Small intestine (tissue), 7 donors: ENCODE measurements around the gene SH3BGRL2. TPM values are rescaled to one million over a fixed set of nuclear protein-coding genes. Genes with fewer than 3 reads are reported as not detected.

ENCODE experiments used
- DNase-seq, 2 donors: peaks; one replicate each; pipeline versions ENCODE4 v3.0.0 to v3.0.0-alpha.2; 2013
- FAIRE-seq: peaks from 2 replicates; lab custom pipeline; 2012; peaks lifted over from hg19 to GRCh38; lab: Jason Lieb, UNC
- H3K27ac ChIP-seq, 3 donors: one replicate each; pipeline ENCODE4 v1.5.1; 2013; ENCODE audit warnings: low read length in 2 of 3, mild to moderate bottlenecking in 2 of 3, control low read depth in 1 of 3, inconsistent platforms in 1 of 3, low read depth in 1 of 3, moderate library complexity in 1 of 3
- H3K27me3 ChIP-seq, 3 donors: one replicate each; pipeline ENCODE4 v1.6.1; 2013; ENCODE audit warnings: low read length in 3 of 3, inconsistent platforms in 1 of 3; ENCODE audit not compliant: control insufficient read depth in 3 of 3, insufficient read depth in 3 of 3
- H3K36me3 ChIP-seq, 3 donors: one replicate each; pipeline ENCODE4 v1.6.1; 2013; ENCODE audit warnings: low read length in 3 of 3, inconsistent platforms in 1 of 3, low read depth in 1 of 3, mild to moderate bottlenecking in 1 of 3, moderate library complexity in 1 of 3; ENCODE audit not compliant: control insufficient read depth in 3 of 3, insufficient read depth in 2 of 3
- H3K4me1 ChIP-seq, 3 donors: one replicate each; pipeline ENCODE4 v1.6.1; 2013; ENCODE audit warnings: low read length in 2 of 3, inconsistent platforms in 1 of 3, low read depth in 1 of 3, mild to moderate bottlenecking in 1 of 3, moderate library complexity in 1 of 3; ENCODE audit not compliant: control insufficient read depth in 3 of 3, insufficient read depth in 2 of 3
- H3K4me3 ChIP-seq, 3 donors: one replicate each; pipeline ENCODE4 v1.5.1; 2013; ENCODE audit warnings: low read length in 3 of 3, control low read depth in 1 of 3, inconsistent platforms in 1 of 3, low read depth in 1 of 3, mild to moderate bottlenecking in 1 of 3, moderate library complexity in 1 of 3
- H3K9me3 ChIP-seq, 2 donors: one replicate each; pipeline ENCODE4 v1.6.1; 2013; ENCODE audit warnings: low read depth in 1 of 2, low read length in 1 of 2; ENCODE audit not compliant: control insufficient read depth in 2 of 2, insufficient read depth in 1 of 2
- WGBS, 3 donors: extraction: QIAGEN DNeasy Blood & Tissue Kit; methylation state at CpG; one replicate each; pipeline ENCODE4 v1.1.7; 2013; 5-methylcytosine and 5-hydroxymethylcytosine counted together
- polyA plus RNA-seq, 4 donors: library from polyadenylated mRNA; stranded (reverse) in 3 of 4; unstranded in 1 of 4; fragments of 200-250 nt in 3 of 4; fragments of 120-200 nt in 1 of 4; gene quantifications; one replicate each; pipeline versions ENCODE4 v1.2.1 to v1.2.3, GENCODE V29; 2013
- donor health status: healthy with polysubstance abuse.
- donor health status: control.
- donor health status: control.
- donor health status: Bipolar disorder and iron deficiency.
- donor health status: healthy.

Gene SH3BGRL2
- polyA plus RNA-seq, 4 donors, result 31.9 to 54.6 (median 38.7) TPM

DNA sequence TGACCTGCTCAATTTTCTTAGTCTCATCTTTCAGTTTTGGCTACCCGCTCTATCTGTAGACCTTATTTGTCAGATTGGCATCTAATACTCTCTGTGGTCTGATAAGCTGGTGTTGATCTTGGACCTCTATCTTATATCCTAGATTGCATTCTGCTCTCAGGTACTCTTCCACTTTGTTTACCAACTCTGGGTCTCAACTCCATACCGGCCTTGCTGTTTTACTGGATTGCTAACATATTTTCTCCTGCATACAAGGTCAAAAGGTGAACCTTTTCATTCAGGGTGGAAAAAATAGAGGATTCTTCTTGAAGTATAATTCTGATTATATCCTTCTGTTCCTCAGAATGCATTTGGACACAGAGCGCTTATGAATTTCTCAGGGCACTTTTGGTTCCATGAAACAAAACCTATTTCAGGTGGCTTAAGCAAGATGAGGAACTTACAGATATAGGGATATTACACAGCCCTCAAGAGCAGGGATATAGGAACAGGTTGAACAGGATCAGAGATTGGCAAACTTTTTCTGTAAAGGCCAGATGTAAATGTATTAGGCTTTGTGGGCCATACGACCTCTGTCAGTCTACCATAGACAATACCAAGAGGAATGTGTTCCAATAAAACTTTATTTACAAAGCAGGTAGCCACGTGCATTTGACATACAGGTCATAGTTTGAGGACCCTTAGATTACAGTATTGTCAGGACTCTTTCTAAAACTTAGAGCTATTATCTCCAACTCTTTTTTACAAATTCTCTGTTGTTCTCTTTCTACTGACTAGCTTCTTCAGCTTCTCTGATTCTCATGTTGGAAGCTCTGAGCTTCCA, 2.5 kb upstream of the SH3BGRL2 start:
- WGBS, 3 donors, result 77 to 89% (median 83%) methylated on average over 5 of the region's 5 CpGs
- Histone ChIP-seq H3K27ac (no peak overlapping the region), H3K9me3 (no peaks in the 10 kb centered on the region), H3K4me3 (no peak overlapping the region), H3K27me3 (no peaks in the 10 kb centered on the region), H3K4me1 (peaks cover 0 to 6% (median 0%) of the 10 kb centered on the region in 3 donors), H3K36me3 (no peaks in the 10 kb centered on the region)
- FAIRE-seq (no peak), DNase-seq (no peak)

- peaks cover 0 to 7% (median 4%) of the 10 kb centered on the region in 3 donors for H3K4me1 ChIP-seq
- H3K4me3 ChIP-seq, result peak overlapping the region in 2 of 3 donors; percentile 87 to 93
- no peaks in the 10 kb centered on the region for H3K9me3 ChIP-seq
- no peaks in the 10 kb centered on the region for H3K27me3 ChIP-seq
- peak overlapping the region; percentile 69 to 91 (median 89) for H3K27ac ChIP-seq
- FAIRE-seq, result no peak
- DNase-seq, result no peak
- no peaks in the 10 kb centered on the region for H3K36me3 ChIP-seq
- WGBS, 3 donors, result 12 to 38% (median 17%) methylated on average over 8 of the region's 8 CpGs
Measured at GRCh38 chr6:79630380-79630882, 698 bp upstream of the SH3BGRL2 start.

GRCh38 chr6:79631693-79632172, 604 bp downstream of the SH3BGRL2 start:
- DNase-seq, result peak in 1 of 2 donors; percentile 38
- Histone ChIP-seq H3K27me3 (no peaks in the 10 kb centered on the region), H3K36me3 (no peaks in the 10 kb centered on the region), H3K4me1 (peaks cover 0 to 7% (median 6%) of the 10 kb centered on the region in 3 donors), H3K9me3 (no peaks in the 10 kb centered on the region), H3K4me3 (peak overlapping the region; percentile 50 to 93 (median 87)), H3K27ac (peak overlapping the region; percentile 89 to 98 (median 91))
- WGBS, 3 donors, result 3 to 9% (median 5%) methylated on average over 12 of the region's 12 CpGs
- FAIRE-seq, result no peak

GRCh38 chr6:79632580-79632979, 1.5 kb downstream of the SH3BGRL2 start:
- Histone ChIP-seq H3K36me3 (no peaks in the 10 kb centered on the region), H3K9me3 (no peaks in the 10 kb centered on the region), H3K27me3 (no peaks in the 10 kb centered on the region), H3K27ac (no peak overlapping the region), H3K4me3 (peak overlapping the region in 2 of 3 donors; percentile 14 to 87), H3K4me1 (peaks cover 0 to 7% (median 6%) of the 10 kb centered on the region in 3 donors)
- DNase-seq (no peak), FAIRE-seq (no peak)
- 10 to 41% (median 20%) methylated on average over 2 of the region's 2 CpGs for WGBS, 3 donors

GRCh38 chr6:79634491-79635231, 3.5 kb downstream of the SH3BGRL2 start:
- no peaks in the 10 kb centered on the region for H3K36me3 ChIP-seq
- no peak overlapping the region for H3K4me3 ChIP-seq
- no peak for DNase-seq
- peaks cover 0 to 7% (median 6%) of the 10 kb centered on the region in 3 donors for H3K4me1 ChIP-seq
- no peaks in the 10 kb centered on the region for H3K9me3 ChIP-seq
- no peak overlapping the region for H3K27ac ChIP-seq
- H3K27me3 ChIP-seq, result no peaks in the 10 kb centered on the region
- FAIRE-seq, result no peak
- WGBS, 3 donors, result 42 to 76% (median 60%) methylated on average over 2 of the region's 2 CpGs

DNA sequence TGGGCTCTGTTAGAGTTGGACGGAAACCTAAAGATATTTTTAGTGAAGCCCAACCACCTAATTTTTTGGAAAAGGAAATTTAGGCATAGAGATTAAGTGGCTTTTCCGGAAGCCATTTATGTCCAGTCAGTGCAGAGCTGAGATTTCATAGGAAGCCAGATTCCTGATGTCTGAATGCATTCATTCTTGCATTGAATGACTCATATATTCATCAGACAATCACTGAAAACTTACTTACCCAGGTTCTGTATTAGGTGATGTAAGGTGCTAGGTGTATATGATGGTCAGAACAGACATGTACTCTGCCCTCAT, 4.1 kb downstream of the SH3BGRL2 start:
- Histone ChIP-seq H3K9me3 (no peaks in the 10 kb centered on the region), H3K4me3 (no peak overlapping the region), H3K4me1 (peaks cover 0 to 12% (median 6%) of the 10 kb centered on the region in 3 donors), H3K36me3 (no peaks in the 10 kb centered on the region), H3K27ac (no peak overlapping the region), H3K27me3 (no peaks in the 10 kb centered on the region)
- FAIRE-seq (no peak), DNase-seq (peak in 1 of 2 donors; percentile 39)
- WGBS, 3 donors, result 63 to 85% (median 72%) methylated on average over 2 of the region's 2 CpGs

- 32 to 84% (median 71%) methylated on average over 1 of the region's 1 CpG for WGBS, 3 donors
- no peaks in the 10 kb centered on the region for H3K36me3 ChIP-seq
- FAIRE-seq, result no peak
- no peak overlapping the region for H3K27ac ChIP-seq
- peaks cover 0 to 9% (median 6%) of the 10 kb centered on the region in 3 donors for H3K4me1 ChIP-seq
- H3K4me3 ChIP-seq, result no peak overlapping the region
- DNase-seq, result no peak
- H3K9me3 ChIP-seq, result no peaks in the 10 kb centered on the region
- no peaks in the 10 kb centered on the region for H3K27me3 ChIP-seq
Measured at GRCh38 chr6:79636673-79637072, 5.5 kb downstream of the SH3BGRL2 start.
